GM23338 (cell line): ENCODE measurements around the gene CDC42SE1. TPM values are rescaled to one million over a fixed set of nuclear protein-coding genes. Genes with fewer than 3 reads are reported as not detected.

Source experiments
- ATAC-seq: fragments of 200-7000 bp; cut with Tn5 transposase; 3 replicates; pipeline ENCODE4 v1.9.1; 2020
- DNase-seq: peaks from one replicate; pipeline ENCODE4 v3.0.0-alpha.2; 2015; ENCODE audit warnings: low spot score
- H2AFZ ChIP-seq: fragments of 200-600 bp; sonication (generic); 2 replicates; pipeline ENCODE4 v1.8.0; 2016; ENCODE audit warnings: antibody characterized with exemption, mild to moderate bottlenecking, moderate library complexity
- H3F3A ChIP-seq: fragments of 200-600 bp; sonication (generic); replicated peaks from 2 replicates; pipeline ENCODE4 v1.8.0; 2017; ENCODE audit warnings: antibody characterized with exemption, mixed run types, low read depth
- H3K27ac ChIP-seq: fragments of 200-600 bp; sonication (generic); 2 replicates; pipeline ENCODE4 v1.6.1; 2016; ENCODE audit warnings: low read depth
- H3K27me3 ChIP-seq: fragments of 200-600 bp; sonication (generic); 2 replicates; pipeline ENCODE4 v1.8.0; 2016; ENCODE audit warnings: mild to moderate bottlenecking, mixed run types, moderate library complexity; ENCODE audit not compliant: insufficient read depth
- H3K36me3 ChIP-seq: fragments of 200-600 bp; sonication (generic); 2 replicates; pipeline ENCODE4 v1.8.0; 2016; ENCODE audit warnings: mild to moderate bottlenecking; ENCODE audit not compliant: insufficient read depth
- H3K4me1 ChIP-seq: fragments of 200-600 bp; sonication (generic); 2 replicates; pipeline ENCODE4 v1.8.0; 2016; ENCODE audit warnings: mild to moderate bottlenecking, moderate library complexity; ENCODE audit not compliant: insufficient read depth
- H3K4me2 ChIP-seq: fragments of 200-600 bp; sonication (generic); 2 replicates; pipeline ENCODE4 v1.7.1; 2017; ENCODE audit warnings: mixed run types
- H3K4me3 ChIP-seq: fragments of 200-600 bp; sonication (generic); 2 replicates; pipeline ENCODE4 v1.6.1; 2016; ENCODE audit warnings: mixed run types
- H3K79me2 ChIP-seq: fragments of 200-600 bp; sonication (generic); replicated peaks from 2 replicates; pipeline ENCODE4 v1.8.0; 2017; ENCODE audit warnings: mild to moderate bottlenecking; ENCODE audit not compliant: insufficient read depth
- H3K9me2 ChIP-seq: fragments of 200-600 bp; sonication (generic); 2 replicates; pipeline ENCODE4 v1.8.0; 2017; ENCODE audit not compliant: insufficient read depth
- H4K20me1 ChIP-seq: fragments of 200-600 bp; sonication (generic); replicated peaks from 2 replicates; pipeline ENCODE4 v1.8.0; 2017; ENCODE audit warnings: mild to moderate bottlenecking; ENCODE audit not compliant: insufficient read depth
- H3K27ac Mint-ChIP-seq: 2 replicates; pipeline ENCODE4 v1.8.0; 2020; ENCODE audit warnings: inconsistent platforms, mild to moderate bottlenecking, moderate library complexity, mixed read lengths
- H3K27me3 Mint-ChIP-seq: 3 replicates; pipeline ENCODE4 v1.8.0; 2022; ENCODE audit warnings: low read depth, mild to moderate bottlenecking, moderate library complexity, mixed read lengths, inconsistent platforms; ENCODE audit not compliant: insufficient read depth, poor library complexity
- H3K36me3 Mint-ChIP-seq: 3 replicates; pipeline ENCODE4 v1.8.0; 2021; ENCODE audit warnings: low read depth, mild to moderate bottlenecking, inconsistent platforms, moderate library complexity, mixed read lengths
- H3K4me1 Mint-ChIP-seq: 3 replicates; pipeline ENCODE4 v1.8.0; 2020; ENCODE audit warnings: mild to moderate bottlenecking, inconsistent platforms, mixed read lengths
- H3K4me3 Mint-ChIP-seq: 3 replicates; pipeline ENCODE4 v1.8.0; 2021; ENCODE audit warnings: moderate library complexity, mild to moderate bottlenecking, inconsistent platforms, mixed read lengths
- H3K9me3 Mint-ChIP-seq: 3 replicates; pipeline ENCODE4 v1.8.0; 2020; ENCODE audit warnings: moderate library complexity, mild to moderate bottlenecking, inconsistent platforms, mixed read lengths
- CREB1 ChIP-seq: fragments of 250-450 bp; sonication (Bioruptor Pico); IDR thresholded peaks from 2 replicates; pipeline ENCODE4 v1.5.0; 2020; ENCODE audit warnings: low read depth, mild to moderate bottlenecking, moderate library complexity
- EZH2 ChIP-seq: fragments of 200-600 bp; sonication (generic); IDR thresholded peaks from one replicate; pipeline ENCODE4 v1.8.0; 2017; ENCODE audit warnings: antibody characterized with exemption, mild to moderate bottlenecking, low read depth; ENCODE audit not compliant: unreplicated experiment
- EZH2phosphoT487 ChIP-seq: fragments of 200-600 bp; sonication (generic); IDR thresholded peaks from one replicate; pipeline ENCODE4 v1.8.1; 2018; ENCODE audit warnings: antibody characterized with exemption; ENCODE audit not compliant: unreplicated experiment
- JUNB ChIP-seq: IDR thresholded peaks from one replicate; pipeline ENCODE4 v1.6.1; 2016; ENCODE audit warnings: antibody characterized with exemption; ENCODE audit not compliant: unreplicated experiment
- NANOG ChIP-seq: IDR thresholded peaks from 2 replicates; pipeline ENCODE4 v1.6.1; 2016; ENCODE audit warnings: antibody characterized with exemption, borderline replicate concordance
- POLR2AphosphoS5 ChIP-seq: IDR thresholded peaks from 2 replicates; pipeline ENCODE4 v1.6.1; 2016; ENCODE audit warnings: antibody characterized with exemption, low read depth
- STAT1 ChIP-seq: IDR thresholded peaks from one replicate; pipeline ENCODE4 v1.6.1; 2016; ENCODE audit warnings: antibody characterized with exemption; ENCODE audit not compliant: unreplicated experiment
- ZNF114 ChIP-seq: fragments of 250-450 bp; sonication (Bioruptor Pico); IDR thresholded peaks from 2 replicates; pipeline ENCODE4 v1.5.0; 2020; ENCODE audit warnings: mild to moderate bottlenecking, moderate library complexity
- polyA plus RNA-seq: library from polyadenylated mRNA; unstranded; fragments of >200 nt; fragmentation: Nextera tagmentation; extraction: Ambion mirVana; gene quantifications from 2 replicates; pipeline ENCODE4 v1.2.1, GENCODE V29; 2016
- total RNA-seq: library from RNA; depleted of rRNA; stranded (reverse); fragments of >200 nt; shearing (Covaris generic); gene quantifications from 2 replicates; pipeline ENCODE4 v1.2.3, GENCODE V29; 2014
- TF ChIP-seq, protein P1 (sequence below), 2 experiments: fragments of 200-600 bp in 1 of 2; sonication (generic) in 1 of 2; conservative IDR thresholded peaks; 2 replicates each; pipeline versions ENCODE4 v1.5.1 to v1.6.1; 2016 to 2017; ENCODE audit warnings: antibody characterized with exemption in 2 of 2, low read depth in 2 of 2, mild to moderate bottlenecking in 2 of 2, moderate library complexity in 1 of 2
- TF ChIP-seq, protein P2 (sequence below): IDR thresholded peaks from 2 replicates; pipeline ENCODE4 v1.6.1; 2016; ENCODE audit warnings: antibody characterized with exemption
- TF ChIP-seq, protein P3 (sequence below): fragments of 250-450 bp; sonication (Bioruptor Pico); IDR thresholded peaks from 2 replicates; pipeline ENCODE4 v1.5.0; 2020; ENCODE audit warnings: mild to moderate bottlenecking, moderate library complexity

Gene CDC42SE1
- total and polyA plus RNA-seq, 2 experiments from 2014 or later, result 18.3 to 49.1 TPM

DNA sequence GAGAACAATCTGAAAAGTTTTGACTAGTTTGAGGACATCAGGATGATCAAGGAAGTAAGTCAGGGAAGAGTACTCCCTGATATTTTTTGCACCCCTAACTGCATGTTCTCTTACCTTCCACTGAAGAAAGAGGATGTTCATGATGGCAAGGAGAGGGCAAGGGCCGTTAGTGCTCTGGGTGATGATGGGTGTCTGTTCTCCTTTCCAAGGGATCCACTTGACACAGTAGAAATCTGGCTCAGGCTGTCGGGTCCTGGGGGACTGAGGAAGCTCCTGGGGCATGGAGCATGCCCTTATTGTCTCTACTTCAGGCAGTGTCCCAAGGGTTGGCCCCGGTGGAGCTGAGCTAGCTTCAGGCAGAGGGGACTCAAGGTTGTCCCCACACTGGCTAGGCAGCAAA is 57.4 kb downstream of the CDC42SE1 start (continued):
- TF ChIP-seq, protein P1, sequence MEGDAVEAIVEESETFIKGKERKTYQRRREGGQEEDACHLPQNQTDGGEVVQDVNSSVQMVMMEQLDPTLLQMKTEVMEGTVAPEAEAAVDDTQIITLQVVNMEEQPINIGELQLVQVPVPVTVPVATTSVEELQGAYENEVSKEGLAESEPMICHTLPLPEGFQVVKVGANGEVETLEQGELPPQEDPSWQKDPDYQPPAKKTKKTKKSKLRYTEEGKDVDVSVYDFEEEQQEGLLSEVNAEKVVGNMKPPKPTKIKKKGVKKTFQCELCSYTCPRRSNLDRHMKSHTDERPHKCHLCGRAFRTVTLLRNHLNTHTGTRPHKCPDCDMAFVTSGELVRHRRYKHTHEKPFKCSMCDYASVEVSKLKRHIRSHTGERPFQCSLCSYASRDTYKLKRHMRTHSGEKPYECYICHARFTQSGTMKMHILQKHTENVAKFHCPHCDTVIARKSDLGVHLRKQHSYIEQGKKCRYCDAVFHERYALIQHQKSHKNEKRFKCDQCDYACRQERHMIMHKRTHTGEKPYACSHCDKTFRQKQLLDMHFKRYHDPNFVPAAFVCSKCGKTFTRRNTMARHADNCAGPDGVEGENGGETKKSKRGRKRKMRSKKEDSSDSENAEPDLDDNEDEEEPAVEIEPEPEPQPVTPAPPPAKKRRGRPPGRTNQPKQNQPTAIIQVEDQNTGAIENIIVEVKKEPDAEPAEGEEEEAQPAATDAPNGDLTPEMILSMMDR (conservative IDR thresholded peaks at IDR 0.05; ENCODE audit: low read depth in 2 of 2), result no peak

DNA sequence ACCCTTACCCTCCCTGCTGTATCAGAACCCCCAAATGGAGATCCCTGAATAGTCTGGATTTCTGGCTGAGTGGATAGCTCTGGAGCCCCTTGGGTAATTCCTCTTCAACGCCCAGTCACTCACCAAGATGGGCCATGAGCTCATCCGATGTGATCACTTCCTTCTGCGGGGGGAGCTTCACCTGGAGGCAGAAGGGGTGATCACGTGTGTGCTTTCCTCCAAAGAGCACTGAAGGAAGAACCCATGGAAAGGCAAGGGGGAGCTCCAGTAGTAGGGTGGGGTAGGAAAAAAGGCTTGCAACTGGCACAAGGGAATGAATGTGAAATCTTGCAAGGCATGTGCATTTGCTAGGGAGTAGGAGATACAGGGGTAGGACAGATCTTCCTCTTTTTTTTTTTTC is 57.8 kb downstream of the CDC42SE1 start:
- no peaks in the 10 kb centered on the region for H3K79me2 ChIP-seq
- H3K4me1 Mint-ChIP-seq, result peaks cover 18% of the 10 kb centered on the region
- no peaks in the 10 kb centered on the region for H3K36me3 ChIP-seq
- H3K9me3 Mint-ChIP-seq, result no peaks in the 10 kb centered on the region
- no peak overlapping the region; the same call in 2 of the 3 replicates for H3K4me3 Mint-ChIP-seq
- no peaks in the 10 kb centered on the region for H3K9me2 ChIP-seq
- no peaks in the 10 kb centered on the region for H3K27me3 ChIP-seq
- no peak overlapping the region for H3K27ac ChIP-seq
- H4K20me1 ChIP-seq, result no peaks in the 10 kb centered on the region
- DNase-seq (no peak), ATAC-seq (no peak)
- H3K27me3 Mint-ChIP-seq, result peaks cover 19% of the 10 kb centered on the region
- no peak overlapping the region for H2AFZ ChIP-seq
- peaks cover 4% of the 10 kb centered on the region; the same call in 1 of the 2 replicates for H3F3A ChIP-seq
- peaks cover 17% of the 10 kb centered on the region for H3K4me1 ChIP-seq
- H3K4me3 ChIP-seq, result no peak overlapping the region
- H3K27ac Mint-ChIP-seq, result peak overlapping the region; percentile 24; the same call in 1 of the 2 replicates
- peaks cover 5% of the 10 kb centered on the region; the same call in 2 of the 3 replicates for H3K36me3 Mint-ChIP-seq
- H3K4me2 ChIP-seq, result no peak overlapping the region
- TF ChIP-seq, protein P1 (conservative IDR thresholded peaks at IDR 0.05; ENCODE audit: low read depth in 2 of 2), result no peak
- TF ChIP-seq STAT1 (no peak), EZH2 (no peak), CREB1 (no peak), ZNF114 (CRISPR knock-in tag) (no peak), JUNB (no peak), EZH2phosphoT487 (no peak), POLR2AphosphoS5 (no peak), NANOG (no peak)
- TF ChIP-seq, protein P2, sequence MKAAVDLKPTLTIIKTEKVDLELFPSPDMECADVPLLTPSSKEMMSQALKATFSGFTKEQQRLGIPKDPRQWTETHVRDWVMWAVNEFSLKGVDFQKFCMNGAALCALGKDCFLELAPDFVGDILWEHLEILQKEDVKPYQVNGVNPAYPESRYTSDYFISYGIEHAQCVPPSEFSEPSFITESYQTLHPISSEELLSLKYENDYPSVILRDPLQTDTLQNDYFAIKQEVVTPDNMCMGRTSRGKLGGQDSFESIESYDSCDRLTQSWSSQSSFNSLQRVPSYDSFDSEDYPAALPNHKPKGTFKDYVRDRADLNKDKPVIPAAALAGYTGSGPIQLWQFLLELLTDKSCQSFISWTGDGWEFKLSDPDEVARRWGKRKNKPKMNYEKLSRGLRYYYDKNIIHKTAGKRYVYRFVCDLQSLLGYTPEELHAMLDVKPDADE, result no peak
- TF ChIP-seq, protein P3, sequence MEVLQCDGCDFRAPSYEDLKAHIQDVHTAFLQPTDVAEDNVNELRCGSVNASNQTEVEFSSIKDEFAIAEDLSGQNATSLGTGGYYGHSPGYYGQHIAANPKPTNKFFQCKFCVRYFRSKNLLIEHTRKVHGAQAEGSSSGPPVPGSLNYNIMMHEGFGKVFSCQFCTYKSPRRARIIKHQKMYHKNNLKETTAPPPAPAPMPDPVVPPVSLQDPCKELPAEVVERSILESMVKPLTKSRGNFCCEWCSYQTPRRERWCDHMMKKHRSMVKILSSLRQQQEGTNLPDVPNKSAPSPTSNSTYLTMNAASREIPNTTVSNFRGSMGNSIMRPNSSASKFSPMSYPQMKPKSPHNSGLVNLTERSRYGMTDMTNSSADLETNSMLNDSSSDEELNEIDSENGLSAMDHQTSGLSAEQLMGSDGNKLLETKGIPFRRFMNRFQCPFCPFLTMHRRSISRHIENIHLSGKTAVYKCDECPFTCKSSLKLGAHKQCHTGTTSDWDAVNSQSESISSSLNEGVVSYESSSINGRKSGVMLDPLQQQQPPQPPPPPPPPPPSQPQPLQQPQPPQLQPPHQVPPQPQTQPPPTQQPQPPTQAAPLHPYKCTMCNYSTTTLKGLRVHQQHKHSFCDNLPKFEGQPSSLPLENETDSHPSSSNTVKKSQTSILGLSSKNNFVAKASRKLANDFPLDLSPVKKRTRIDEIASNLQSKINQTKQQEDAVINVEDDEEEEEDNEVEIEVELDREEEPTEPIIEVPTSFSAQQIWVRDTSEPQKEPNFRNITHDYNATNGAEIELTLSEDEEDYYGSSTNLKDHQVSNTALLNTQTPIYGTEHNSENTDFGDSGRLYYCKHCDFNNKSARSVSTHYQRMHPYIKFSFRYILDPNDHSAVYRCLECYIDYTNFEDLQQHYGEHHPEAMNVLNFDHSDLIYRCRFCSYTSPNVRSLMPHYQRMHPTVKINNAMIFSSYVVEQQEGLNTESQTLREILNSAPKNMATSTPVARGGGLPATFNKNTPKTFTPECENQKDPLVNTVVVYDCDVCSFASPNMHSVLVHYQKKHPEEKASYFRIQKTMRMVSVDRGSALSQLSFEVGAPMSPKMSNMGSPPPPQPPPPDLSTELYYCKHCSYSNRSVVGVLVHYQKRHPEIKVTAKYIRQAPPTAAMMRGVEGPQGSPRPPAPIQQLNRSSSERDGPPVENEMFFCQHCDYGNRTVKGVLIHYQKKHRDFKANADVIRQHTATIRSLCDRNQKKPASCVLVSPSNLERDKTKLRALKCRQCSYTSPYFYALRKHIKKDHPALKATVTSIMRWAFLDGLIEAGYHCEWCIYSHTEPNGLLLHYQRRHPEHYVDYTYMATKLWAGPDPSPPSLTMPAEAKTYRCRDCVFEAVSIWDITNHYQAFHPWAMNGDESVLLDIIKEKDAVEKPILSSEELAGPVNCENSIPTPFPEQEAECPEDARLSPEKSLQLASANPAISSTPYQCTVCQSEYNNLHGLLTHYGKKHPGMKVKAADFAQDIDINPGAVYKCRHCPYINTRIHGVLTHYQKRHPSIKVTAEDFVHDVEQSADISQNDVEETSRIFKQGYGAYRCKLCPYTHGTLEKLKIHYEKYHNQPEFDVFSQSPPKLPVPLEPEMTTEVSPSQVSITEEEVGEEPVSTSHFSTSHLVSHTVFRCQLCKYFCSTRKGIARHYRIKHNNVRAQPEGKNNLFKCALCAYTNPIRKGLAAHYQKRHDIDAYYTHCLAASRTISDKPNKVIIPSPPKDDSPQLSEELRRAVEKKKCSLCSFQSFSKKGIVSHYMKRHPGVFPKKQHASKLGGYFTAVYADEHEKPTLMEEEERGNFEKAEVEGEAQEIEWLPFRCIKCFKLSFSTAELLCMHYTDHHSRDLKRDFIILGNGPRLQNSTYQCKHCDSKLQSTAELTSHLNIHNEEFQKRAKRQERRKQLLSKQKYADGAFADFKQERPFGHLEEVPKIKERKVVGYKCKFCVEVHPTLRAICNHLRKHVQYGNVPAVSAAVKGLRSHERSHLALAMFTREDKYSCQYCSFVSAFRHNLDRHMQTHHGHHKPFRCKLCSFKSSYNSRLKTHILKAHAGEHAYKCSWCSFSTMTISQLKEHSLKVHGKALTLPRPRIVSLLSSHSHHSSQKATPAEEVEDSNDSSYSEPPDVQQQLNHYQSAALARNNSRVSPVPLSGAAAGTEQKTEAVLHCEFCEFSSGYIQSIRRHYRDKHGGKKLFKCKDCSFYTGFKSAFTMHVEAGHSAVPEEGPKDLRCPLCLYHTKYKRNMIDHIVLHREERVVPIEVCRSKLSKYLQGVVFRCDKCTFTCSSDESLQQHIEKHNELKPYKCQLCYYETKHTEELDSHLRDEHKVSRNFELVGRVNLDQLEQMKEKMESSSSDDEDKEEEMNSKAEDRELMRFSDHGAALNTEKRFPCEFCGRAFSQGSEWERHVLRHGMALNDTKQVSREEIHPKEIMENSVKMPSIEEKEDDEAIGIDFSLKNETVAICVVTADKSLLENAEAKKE, result no peak
